Heart right ventricle (tissue), 16 donors: ENCODE data around the gene UBTFL1. TPM values are rescaled to one million over a fixed set of nuclear protein-coding genes. Genes with fewer than 3 reads are reported as not detected.

ENCODE experiments used
- ATAC-seq, 8 donors: fragments of 200-7000 bp; cut with Tn5 transposase; one replicate each; pipeline ENCODE4 v1.9.1; 2020; ENCODE audit warnings: mild to moderate bottlenecking in 8 of 8, moderate library complexity in 8 of 8, moderate number of reproducible peaks in 1 of 8
- DNase-seq, 2 donors: peaks; one replicate each; pipeline ENCODE4 v3.0.0-alpha.2; 2020
- H3K27ac ChIP-seq, 10 donors: fragments of 200-600 bp; sonication (generic) in 2 of 10; one replicate each; pipeline versions ENCODE4 v1.5.0 to v1.8.0; 2020 to 2022; ENCODE audit warnings: mild to moderate bottlenecking in 3 of 10
- H3K27me3 ChIP-seq, 7 donors: fragments of 200-600 bp; one replicate each; pipeline ENCODE4 v1.8.0; 2021 to 2022; ENCODE audit warnings: mild to moderate bottlenecking in 2 of 7
- H3K36me3 ChIP-seq, 9 donors: fragments of 200-600 bp; sonication (generic) in 1 of 9; one replicate each; pipeline versions ENCODE4 v1.5.0 to v1.8.0; 2020 to 2022; ENCODE audit warnings: mild to moderate bottlenecking in 2 of 9
- H3K4me1 ChIP-seq, 9 donors: fragments of 200-600 bp; sonication (generic) in 1 of 9; one replicate each; pipeline versions ENCODE4 v1.5.0 to v1.8.0; 2020 to 2022; ENCODE audit warnings: mild to moderate bottlenecking in 4 of 9
- H3K4me3 ChIP-seq, 10 donors: fragments of 200-600 bp; sonication (generic) in 2 of 10; one replicate each; pipeline versions ENCODE4 v1.5.0 to v1.8.0; 2020 to 2022; ENCODE audit warnings: mild to moderate bottlenecking in 7 of 10, moderate library complexity in 2 of 10
- H3K9me3 ChIP-seq, 11 donors: fragments of 200-600 bp in 10 of 11; sonication (generic) in 2 of 11; one replicate each; pipeline versions ENCODE4 v1.5.0 to v1.8.0; 2013 to 2022; ENCODE audit warnings: mild to moderate bottlenecking in 2 of 11, control low read depth in 1 of 11, moderate library complexity in 1 of 11
- WGBS, 2 donors: extraction: QIAGEN DNeasy Blood & Tissue Kit; methylation state at CpG; one replicate each; pipeline ENCODE4 v1.1.7; 2013; ENCODE audit warnings: inconsistent platforms in 1 of 2; 5-methylcytosine and 5-hydroxymethylcytosine counted together
- intact Hi-C, 10 donors: fragments of 100-400 bp; cut with DNase I; formaldehyde crosslinking; loops; one replicate each; pipeline versions ENCODE4 v1.11.1 to v1.14.2; 2022
- polyA plus RNA-seq, 2 donors: library from polyadenylated mRNA; stranded (reverse); fragments of 200-250 nt; gene quantifications; one replicate each; pipeline ENCODE4 v1.2.3, GENCODE V29; 2013
- total RNA-seq, 10 donors: library from RNA; stranded (reverse); fragmentation: NEBNext Ultra II Directional in 3 of 10; extraction: Animal tissue kit (Norgen Biotek cat#: 25700) in 3 of 10; gene quantifications; one replicate each; pipeline versions ENCODE4 v1.2.1 to v1.2.4, GENCODE V29; 2021 to 2023
- TF ChIP-seq, protein P1 (sequence below), 9 donors: fragments of 200-600 bp; sonication (generic) in 2 of 9; IDR thresholded peaks; one replicate each; pipeline versions ENCODE4 v1.5.0 to v1.8.0; 2021 to 2022; ENCODE audit warnings: antibody characterized with exemption in 9 of 9, mild to moderate bottlenecking in 5 of 9, moderate library complexity in 1 of 9
- donor health status: Arrhythmogenic right ventricular cardiomyopathy.
- donor health status: ischemic (EF 13 %, LVEDD 7.1; RV severe dilation, severe dysfunction).
- donor health status: healthy with polysubstance abuse.
- donor health status: DM: no; HTN: yes; CAD: no.
- donor health status: DM: no; HTN: no; CAD: no.
- donor health status: ischemic (EF 25% LVEDD 6.9; RV normal size, moderate dysfunction).
- donor health status: ischemic (EF 25% LVEDD 5.7; RV mildly dilated, moderate dysfunction).
- donor health status: healthy.
- donor health status: DM: yes; HTN: yes; CAD: no.
- donor health status: Ischemic cardiomyopathy.
- donor health status: ischemic (EF 35%, LVEDD 5.7; RV mildly dilated, moderate dysfunction).
- donor health status: nonischemic (EF 11% LVEDD 7.7; RV severe dilation, severe dysfunction).
- donor health status: DM: yes; HTN: yes; CAD: no.
- donor health status: PGD.
- donor health status: ischemic (EF 29% LVEDD 5.4; RV normal size, mild dysfunction).
- donor health status: nonischemic (EF 23%, LVEDD 6.1; RV moderate dilation, normal function).

UBTFL1 gene
- total and polyA plus RNA-seq, 12 donors: not detected

- Histone ChIP-seq H3K36me3 (no peaks in the 10 kb centered on the region), H3K27ac (peak overlapping the region in 6 of 10 donors; percentile 11 to 49 (median 20)), H3K4me3 (peak overlapping the region; percentile 35 to 61 (median 56)), H3K9me3 (no peaks in the 10 kb centered on the region), H3K27me3 (peaks cover 0 to 35% (median 0%) of the 10 kb centered on the region in 7 donors), H3K4me1 (peaks cover 0 to 9% (median 5%) of the 10 kb centered on the region in 9 donors)
- peak in 1 of 8 donors; percentile 39 for ATAC-seq
- TF ChIP-seq, protein P1, sequence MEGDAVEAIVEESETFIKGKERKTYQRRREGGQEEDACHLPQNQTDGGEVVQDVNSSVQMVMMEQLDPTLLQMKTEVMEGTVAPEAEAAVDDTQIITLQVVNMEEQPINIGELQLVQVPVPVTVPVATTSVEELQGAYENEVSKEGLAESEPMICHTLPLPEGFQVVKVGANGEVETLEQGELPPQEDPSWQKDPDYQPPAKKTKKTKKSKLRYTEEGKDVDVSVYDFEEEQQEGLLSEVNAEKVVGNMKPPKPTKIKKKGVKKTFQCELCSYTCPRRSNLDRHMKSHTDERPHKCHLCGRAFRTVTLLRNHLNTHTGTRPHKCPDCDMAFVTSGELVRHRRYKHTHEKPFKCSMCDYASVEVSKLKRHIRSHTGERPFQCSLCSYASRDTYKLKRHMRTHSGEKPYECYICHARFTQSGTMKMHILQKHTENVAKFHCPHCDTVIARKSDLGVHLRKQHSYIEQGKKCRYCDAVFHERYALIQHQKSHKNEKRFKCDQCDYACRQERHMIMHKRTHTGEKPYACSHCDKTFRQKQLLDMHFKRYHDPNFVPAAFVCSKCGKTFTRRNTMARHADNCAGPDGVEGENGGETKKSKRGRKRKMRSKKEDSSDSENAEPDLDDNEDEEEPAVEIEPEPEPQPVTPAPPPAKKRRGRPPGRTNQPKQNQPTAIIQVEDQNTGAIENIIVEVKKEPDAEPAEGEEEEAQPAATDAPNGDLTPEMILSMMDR (IDR thresholded peaks at IDR 0.05): no peak
- 24 to 25% methylated on average over 11 of the region's 11 CpGs for WGBS, 2 donors
- intact Hi-C loops: no loop called here
- peak in 1 of 2 donors; percentile 3 for DNase-seq
These were observed 48.1 kb downstream of the UBTFL1 start for GRCh38 chr11:90133560-90134477.

GRCh38 chr11:90134478-90135003, 48.8 kb downstream of the UBTFL1 start, which contains the start of gene NAALAD2:
TSS of gene NAALAD2 (plus strand) at chr11:90134663. CDS start at chr11:90134759, 96 bp downstream.
- Histone ChIP-seq H3K4me1 (peaks cover 0 to 9% (median 5%) of the 10 kb centered on the region in 9 donors), H3K27me3 (peaks cover 0 to 35% (median 0%) of the 10 kb centered on the region in 7 donors), H3K27ac (peak within 1 kb of the TSS in 6 of 10 donors; percentile 11 to 49 (median 20)), H3K9me3 (no peaks in the 10 kb centered on the region), H3K36me3 (no peaks in the 10 kb centered on the region), H3K4me3 (peak within 1 kb of the TSS; percentile 35 to 61 (median 56))
- 0 to 1% methylated on average over 25 of the region's 25 CpGs for WGBS, 2 donors
- intact Hi-C loops: no loop called here
- ATAC-seq (peak; percentile 70 to 97 (median 82)), DNase-seq (peak; percentile 20 to 68)
- TF ChIP-seq, protein P1 (IDR thresholded peaks at IDR 0.05): no peak

DNA sequence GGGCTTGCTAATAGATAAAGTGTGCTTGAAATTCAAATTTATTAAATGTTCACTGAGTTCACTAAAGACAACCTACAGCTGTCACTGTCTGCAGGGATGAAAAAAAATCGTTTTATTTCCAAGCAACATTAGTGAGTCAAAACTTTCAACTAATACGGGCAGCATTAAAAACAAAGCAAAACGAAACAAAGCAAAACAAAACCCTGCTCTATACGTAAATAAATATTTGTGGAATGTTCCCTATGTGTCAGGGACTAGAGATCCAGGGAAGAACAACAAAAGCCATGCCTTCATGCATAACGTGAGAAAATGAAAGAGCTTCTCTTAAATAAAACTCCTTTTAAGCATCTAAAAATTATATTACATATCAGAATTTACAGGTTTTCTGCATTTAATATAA, 49.3 kb downstream of the UBTFL1 start:
- Histone ChIP-seq H3K27ac (peak overlapping the region in 2 of 10 donors; percentile 25 to 49), H3K4me1 (peaks cover 0 to 9% (median 5%) of the 10 kb centered on the region in 9 donors), H3K4me3 (peak overlapping the region; percentile 35 to 61 (median 56)), H3K36me3 (no peaks in the 10 kb centered on the region), H3K9me3 (no peaks in the 10 kb centered on the region), H3K27me3 (peaks cover 0 to 35% (median 0%) of the 10 kb centered on the region in 7 donors)
- intact Hi-C loops: no loop called here
- TF ChIP-seq, protein P1 (IDR thresholded peaks at IDR 0.05): no peak
- 0 to 3% methylated on average over 5 of the region's 5 CpGs for WGBS, 2 donors
- DNase-seq (no peak), ATAC-seq (no peak)

Other genes with a start within 250 kb of the UBTFL1 start
- gene TRIM64B, start 207.5 kb upstream of the UBTFL1 start, total RNA-seq: not detected
- gene TRIM64B, start 207.5 kb upstream of the UBTFL1 start, polyA plus RNA-seq: not detected
- gene TRIM49D1, start 163.7 kb upstream of the UBTFL1 start, total RNA-seq: not detected
- not detected for gene TRIM49D1, start 163.7 kb upstream of the UBTFL1 start, polyA plus RNA-seq
- gene TRIM49D2, start 161.9 kb upstream of the UBTFL1 start, total RNA-seq: under 1 TPM in 1 of 10 donors, not detected in 9; 0.15 TPM
- not detected for gene TRIM49D2, start 161.9 kb upstream of the UBTFL1 start, polyA plus RNA-seq
- not detected for gene TRIM64, start 119.9 kb upstream of the UBTFL1 start, total RNA-seq
- not detected for gene TRIM64, start 119.9 kb upstream of the UBTFL1 start, polyA plus RNA-seq
- gene TRIM49C, start 54.8 kb upstream of the UBTFL1 start, total RNA-seq: not detected
- not detected for gene TRIM49C, start 54.8 kb upstream of the UBTFL1 start, polyA plus RNA-seq
- 1 to 10 TPM in 3 of 10 donors, under 1 TPM in 7; 0.21 to 1.5 (median 0.51) TPM for gene NAALAD2, start 48.7 kb downstream of the UBTFL1 start, total RNA-seq
- gene NAALAD2, start 48.7 kb downstream of the UBTFL1 start, polyA plus RNA-seq: 1 to 10 TPM in 1 of 2 donors, under 1 TPM in 1; 0.35 to 2.7 TPM
- 10 to 100 TPM; 22.4 to 38.1 (median 27.7) TPM for gene CHORDC1, start 137.1 kb downstream of the UBTFL1 start, total RNA-seq
- gene CHORDC1, start 137.1 kb downstream of the UBTFL1 start, polyA plus RNA-seq: 10 to 100 TPM; 23.8 to 36.1 TPM